NAMALWA (cell line): ENCODE measurements around the gene TCP11L2.
A peak's percentile ranks its signal among the peaks of the same experiment; 100 is the strongest.
"Not testable (repeated sequence)": the region's sequence is repeated elsewhere in the genome, so short reads cannot be mapped to it uniquely, and the experiment has no call there.

Experiments
- DNase-seq: peaks from one replicate; pipeline ENCODE4 v3.0.0-alpha.2; 2015; ENCODE audit warnings: low spot score

TCP11L2 gene

DNA sequence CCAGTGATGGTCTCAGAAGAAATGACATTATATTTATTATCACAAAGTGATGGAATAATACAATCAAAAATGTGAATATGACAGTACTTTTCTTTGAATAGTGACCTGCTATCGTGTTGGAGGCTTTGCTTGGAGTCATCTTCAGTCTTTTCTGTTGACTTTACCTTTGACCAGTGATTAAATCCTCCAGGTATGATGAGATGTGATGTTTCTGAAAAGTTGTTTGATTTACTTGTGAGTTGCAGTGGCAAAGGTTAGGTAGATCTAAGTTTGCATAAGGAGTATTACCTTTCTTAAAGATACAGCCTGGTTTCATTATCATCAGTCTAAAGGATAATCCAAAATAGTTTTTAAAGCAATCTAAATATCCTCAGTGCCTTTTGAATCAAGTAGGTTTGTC, 4.6 kb downstream of the TCP11L2 start:
- DNase-seq = no peak

DNA sequence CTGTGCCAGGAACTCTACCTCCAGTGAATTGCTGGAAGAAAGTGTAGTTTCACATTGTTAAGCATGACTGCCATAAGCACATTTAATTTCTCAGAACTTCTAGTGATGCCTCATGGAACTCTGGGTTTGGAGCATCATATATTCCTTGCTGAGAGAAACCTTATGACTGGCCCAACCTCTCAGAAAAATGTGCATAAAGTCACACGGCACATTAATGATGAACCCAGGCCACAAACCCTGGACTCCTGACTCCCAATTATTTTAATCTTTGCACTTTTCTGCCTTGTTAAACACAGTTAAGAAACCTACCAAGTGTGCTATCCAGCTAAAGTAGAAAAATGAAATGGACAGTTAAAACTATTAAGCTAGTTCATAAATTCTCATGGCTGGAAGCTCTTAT, 5.6 kb downstream of the TCP11L2 start:
- DNase-seq = no peak

DNA sequence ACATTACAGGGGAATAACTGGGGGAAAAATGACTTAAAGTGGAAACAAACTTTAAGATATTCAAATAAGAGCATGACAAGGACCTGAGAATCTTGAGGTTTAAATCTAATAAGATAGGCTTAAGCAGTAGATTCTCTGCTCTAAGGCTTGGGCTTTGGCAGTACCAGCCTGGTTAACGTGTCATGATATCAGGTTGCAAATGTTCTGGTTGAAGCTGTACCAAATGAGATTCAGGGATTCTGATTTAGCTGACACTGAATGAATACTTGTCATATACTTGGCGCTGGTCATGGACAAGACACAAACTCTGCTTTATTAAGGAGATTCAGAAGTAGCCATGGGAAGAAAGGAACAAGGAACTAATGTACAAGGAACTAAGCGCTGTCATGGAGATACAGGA, 6.1 kb downstream of the TCP11L2 start:
- no peak for DNase-seq

DNA sequence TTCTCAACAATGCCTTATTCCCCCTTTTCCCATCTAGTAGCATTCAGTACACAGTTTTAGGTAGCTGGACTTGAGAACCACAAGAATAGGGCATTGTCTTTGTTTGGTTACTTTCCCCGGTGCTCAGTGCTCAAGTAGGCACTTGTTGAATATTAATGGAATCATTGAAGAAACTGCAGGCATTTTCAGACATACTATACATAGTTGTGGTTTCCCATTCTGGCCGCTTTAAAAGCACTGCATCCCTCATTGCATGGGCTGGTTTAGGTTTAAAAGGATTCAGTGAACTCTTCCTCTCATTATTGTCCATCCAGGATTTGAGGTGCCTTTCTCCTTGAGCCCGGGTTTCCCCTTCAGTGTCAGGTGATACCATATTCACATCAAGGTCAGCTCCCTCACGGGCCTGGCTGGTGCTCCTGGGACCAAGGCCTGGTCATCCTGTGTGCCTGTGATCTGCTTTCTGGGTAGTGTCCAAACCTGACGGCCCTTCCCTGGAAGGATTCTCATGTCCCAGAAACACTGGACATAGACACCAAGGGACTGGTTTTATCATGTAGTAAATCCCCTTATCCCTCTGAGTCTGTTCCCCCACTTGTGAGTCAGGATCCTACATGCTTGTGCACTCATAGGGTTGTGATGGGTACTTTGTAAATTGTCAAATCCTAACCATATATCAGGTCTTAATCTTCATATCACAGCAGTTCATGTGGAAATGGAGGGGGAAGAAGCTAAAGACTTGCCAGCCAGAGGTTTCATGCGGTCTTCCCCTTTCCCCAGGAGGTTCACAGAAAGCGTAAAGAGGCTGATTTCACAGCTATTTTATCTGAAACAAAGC, 7.4 kb downstream of the TCP11L2 start:
- DNase-seq = no peak

DNA sequence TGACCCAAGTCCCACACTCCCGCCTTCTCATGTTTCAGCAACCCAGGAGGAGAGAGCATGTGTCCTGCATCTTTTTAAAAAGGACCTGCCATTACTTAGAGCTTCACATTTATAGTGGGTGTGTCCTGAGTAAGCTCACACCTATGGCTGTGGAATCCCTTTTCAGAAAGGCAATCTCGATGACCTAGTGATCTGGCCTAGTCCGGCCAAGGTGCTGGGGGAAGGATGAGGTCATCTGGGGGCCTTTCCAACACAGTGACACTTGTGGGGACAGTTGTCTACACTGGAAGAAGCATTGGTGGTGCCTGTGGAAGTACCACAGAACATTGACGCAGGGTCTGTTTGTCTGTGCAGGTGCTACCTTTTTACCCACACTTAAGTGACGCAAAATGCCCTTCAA, 8.2 kb downstream of the TCP11L2 start:
- DNase-seq = no peak

DNA sequence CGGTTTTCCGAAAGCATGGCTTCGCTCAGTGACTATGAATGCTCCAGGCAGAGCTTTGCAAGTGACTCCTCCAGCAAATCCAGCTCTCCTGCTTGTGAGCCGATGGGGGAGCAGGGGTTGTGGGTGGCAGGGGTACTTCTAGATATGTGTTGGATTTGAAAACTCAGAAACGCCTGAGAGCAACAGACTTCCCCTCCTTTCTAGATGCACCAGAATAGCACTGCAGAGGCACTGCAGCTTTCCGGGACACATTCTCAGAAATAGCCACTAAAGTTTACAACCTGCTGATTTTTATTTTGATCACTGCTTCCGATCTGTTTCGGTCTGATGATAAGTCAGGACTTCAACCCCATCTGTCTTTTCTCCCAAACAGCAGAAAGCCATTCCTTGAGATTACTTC, 8.6 kb downstream of the TCP11L2 start:
- no peak for DNase-seq

DNA sequence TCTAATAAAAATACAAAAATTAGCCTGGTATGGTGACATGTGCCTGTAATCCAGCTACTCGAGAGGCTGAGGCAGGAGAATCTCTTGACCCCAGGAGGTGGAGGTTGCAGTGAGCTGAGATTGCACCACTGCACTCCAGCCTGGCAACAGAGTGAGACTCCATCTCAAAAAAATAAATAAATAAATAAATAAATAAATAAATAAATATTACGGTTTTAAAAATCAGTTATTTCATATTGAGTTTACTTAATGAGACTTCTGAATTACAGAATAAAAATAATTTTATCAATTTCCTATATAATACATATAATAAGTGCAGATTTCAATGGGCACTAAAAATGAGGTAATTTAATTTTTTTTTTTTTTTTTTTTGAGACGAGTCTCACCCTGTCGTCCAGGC, 10.9 kb downstream of the TCP11L2 start:
- not testable (repeated sequence) for DNase-seq

DNA sequence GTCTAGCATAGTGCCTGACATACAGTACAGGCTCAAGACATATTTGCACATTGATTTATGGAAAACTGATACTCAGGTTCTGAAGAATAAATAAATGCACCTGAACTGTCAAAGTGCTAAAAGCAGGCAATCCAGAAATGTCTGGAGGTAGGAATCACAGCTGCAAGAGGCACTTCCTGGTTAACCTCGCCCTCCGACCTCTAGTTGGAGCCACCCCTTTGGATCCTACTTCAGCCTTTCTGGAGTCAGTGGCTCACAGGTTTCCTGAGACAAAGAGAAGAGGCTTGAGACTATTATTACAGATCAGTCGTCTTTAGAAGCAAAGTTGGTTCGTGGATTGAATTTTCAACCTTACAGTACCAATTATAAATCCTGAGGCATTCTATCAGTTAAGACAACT, 13.0 kb downstream of the TCP11L2 start:
- DNase-seq = no peak

DNA sequence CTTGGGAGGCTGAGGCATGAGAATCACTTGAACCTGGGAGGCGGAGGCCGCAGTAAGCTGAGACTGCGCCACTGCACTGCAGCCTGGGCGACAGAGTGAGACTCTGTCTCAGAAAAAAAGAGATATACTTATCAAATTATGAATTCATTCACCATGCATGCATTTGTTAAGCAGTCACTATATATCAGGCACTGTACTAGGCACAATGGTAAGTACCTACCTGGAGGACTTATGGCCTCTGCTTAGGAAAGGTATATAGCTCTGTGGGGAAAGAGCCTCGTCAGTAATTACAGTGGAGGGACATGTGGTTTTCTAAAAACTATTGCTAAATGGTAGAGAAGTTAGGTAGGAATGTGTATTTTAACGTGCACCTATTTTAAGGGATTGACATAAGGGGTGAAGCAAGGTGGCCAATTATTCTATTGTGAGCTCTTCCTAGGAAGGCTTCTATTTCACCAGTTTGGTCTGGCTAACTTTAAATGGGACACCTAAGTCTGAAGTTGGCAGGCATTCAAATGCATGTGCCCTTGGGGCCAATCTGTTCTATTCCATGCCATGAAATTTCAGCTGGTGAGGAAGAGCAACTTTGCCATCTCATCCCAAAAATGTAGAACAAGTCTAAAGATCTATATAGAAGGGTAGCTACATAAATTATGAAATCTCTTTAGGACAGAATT, 15.0 kb downstream of the TCP11L2 start:
- DNase-seq = no peak

DNA sequence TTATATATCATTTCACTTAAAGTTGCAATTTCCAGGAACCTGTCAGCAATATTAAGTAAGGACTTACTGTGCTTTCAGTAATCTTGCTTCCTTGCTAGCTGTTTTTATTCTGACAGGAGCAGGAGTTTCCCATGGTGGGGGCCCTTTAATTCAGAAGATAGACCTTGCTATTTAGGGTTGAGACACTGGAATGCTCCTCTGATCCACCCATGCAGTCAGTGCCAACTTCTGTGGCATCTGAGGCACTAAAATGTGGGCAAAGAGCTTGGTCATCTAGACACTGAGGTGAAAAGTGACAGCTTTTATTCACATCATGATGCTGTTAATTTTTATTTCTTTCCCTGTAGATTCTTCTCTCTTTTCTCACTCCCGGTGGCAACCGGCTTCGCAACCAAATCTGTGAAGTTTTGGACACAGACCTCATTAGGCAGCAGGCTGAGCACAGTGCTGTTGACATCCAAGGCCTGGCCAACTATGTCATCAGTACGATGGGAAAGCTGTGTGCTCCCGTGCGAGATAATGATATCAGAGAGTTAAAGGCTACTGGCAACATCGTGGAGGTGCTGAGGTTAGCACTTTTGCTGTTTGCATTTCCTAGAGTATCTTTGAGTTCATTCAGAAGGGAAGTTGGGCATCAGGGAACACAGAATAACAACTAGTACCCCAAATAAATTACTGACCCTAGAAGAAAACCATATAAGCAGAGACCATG, 18.8 kb downstream of the TCP11L2 start:
- DNase-seq = no peak

DNA sequence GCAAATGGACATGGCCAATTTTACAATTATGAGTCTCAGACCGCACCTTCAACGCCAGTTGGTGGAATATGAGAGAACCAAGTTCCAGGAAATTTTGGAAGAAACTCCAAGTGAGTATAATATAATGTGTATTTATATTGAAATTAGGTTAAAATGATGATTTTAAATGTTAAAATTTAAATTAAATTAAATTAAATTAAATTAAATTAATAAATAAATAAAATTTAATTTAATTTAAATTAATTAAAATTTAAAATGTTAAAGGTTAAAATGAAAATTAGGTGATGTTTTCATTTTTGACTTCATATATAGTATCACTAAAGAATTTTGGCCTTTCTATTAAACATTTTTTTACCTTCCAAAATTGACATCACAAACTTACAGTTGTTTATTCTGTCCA, 21.0 kb downstream of the TCP11L2 start:
- DNase-seq = no peak

DNA sequence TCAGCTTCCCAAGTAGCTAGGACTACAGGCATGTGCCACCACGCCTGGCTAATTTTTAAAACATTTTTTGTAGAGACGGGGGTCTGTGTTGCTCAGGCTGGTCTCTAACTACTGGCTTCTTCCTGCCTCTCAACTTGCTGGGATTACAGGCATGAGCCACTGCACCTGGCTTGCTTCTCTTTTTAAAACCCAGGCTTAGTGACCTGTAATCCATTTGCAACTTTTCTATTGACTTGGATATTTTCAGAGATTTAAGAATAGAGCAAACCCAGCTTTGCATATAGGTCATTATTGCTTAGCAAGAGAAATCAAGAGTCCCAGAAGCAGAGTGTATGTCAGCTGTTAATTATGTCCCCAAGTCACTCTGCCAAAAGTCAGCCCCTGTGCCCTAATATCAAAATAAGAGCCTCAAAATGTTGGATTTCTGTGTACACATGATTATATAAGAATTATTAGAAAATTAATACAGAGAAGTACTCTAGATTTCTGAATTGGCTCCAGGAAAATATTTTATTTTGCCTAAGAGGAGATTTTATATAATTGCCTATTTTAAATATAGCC, 24.9 kb downstream of the TCP11L2 start:
- no peak for DNase-seq

DNA sequence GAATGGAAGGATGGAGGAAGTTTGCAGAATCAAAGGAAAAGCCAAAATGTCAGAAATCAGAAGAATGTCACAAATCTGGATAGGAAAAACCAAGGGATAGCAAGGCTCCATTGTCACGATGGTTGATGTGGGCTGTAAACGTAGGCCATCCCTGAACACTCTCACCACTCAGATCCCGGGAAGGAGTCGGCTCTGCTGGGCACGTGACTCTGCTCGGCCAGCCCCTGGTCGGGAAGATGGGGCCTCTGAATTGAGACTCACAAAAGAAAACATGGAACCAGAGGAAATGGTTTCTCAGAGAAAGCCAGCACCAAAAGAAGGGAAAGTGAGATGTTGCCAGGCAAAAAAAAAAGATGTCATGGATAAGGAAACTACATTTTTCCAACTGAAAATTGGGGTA, 26.2 kb downstream of the TCP11L2 start:
- no peak for DNase-seq

DNA sequence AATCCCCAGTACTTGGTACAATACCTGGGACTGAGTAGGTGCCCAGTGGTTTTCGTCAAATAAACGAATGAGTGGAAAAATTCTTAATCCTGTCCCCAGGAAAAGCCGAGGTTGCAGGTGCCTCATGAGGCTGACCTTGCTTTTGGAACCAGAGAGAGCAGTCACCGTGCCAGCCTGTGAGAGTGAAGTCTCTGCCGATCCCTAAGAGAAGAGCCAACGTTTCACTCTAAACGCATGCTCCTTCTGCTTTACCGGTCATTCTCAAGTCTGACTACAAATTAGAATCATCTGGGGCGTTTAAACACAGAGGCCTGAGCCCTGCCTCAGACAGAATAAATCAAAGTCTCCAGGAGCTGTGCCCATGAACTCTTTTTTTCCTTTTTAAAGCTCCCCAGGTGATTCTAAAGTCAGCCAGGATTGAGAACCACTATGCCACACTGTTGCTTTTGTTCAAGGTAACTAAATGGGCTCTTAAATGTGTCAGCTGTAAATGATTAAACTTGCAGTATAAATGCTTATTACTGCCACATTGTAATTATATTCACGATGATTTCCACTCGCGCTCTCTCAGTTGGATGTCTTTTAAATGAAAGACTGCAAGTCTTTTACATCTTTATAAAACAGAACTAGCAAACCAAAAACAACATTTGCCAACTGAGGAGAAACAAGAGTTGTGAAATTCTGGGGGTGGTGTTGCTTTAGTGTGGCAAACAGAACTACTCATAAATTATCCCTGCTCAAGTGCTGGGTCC, 26.9 kb downstream of the TCP11L2 start:
- DNase-seq = no peak

DNA sequence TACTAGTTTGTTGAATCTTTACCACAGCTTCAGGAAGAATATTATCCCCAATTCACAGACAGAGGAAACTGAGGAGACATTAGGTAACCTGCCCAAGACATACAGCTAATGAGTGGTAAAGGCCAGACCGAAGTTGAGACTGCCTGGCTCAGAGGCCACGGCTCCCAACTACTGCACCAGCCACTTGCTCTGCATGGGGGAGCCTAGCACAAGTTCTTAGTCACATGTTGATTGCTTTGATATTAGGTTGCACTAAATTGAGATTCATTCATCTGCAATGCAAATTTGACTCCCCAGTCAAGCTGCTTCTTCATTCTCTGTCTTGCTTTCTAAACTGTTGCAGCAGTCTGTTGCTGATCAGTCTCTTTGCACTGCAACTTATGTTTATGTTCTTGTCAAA, 29.1 kb downstream of the TCP11L2 start:
- peak; percentile 9 for DNase-seq

DNA sequence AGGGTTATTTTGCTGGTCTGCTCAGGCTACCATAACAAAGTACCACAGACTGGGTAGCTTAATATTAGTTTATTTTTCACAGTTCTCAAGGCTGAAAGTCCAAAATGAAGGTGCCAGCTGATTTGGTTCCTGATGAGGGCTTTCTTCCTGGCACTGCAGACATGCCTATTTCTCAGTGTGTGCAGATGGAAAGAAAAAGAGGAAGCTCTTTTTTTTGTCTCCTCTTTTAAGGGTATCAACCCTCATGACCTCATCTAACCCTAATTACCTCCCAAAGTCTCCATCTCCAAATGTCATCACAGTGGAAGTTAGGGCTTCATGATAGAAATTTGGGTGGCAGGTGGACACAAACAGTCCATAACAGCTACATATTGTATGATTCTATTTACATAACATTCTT, 30.0 kb downstream of the TCP11L2 start:
- no peak for DNase-seq

DNA sequence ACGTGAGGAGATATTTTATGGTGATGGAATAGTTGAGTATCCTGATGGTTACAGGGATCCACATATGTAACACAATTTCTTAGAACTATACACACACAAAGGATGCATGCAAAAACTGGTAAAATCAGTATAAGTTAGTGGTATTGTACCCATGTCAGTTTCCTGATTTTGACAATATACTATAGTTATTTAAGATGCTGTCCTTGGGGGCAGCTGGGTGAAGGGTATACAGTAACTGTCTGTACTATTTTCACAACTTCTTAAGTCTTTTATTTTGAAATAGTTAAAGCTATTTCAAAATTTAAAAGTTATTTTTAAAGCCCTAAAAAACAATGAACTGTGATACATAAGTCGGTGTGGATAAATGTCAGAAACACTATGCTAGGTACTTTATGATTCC, 30.5 kb downstream of the TCP11L2 start:
- DNase-seq = no peak

DNA sequence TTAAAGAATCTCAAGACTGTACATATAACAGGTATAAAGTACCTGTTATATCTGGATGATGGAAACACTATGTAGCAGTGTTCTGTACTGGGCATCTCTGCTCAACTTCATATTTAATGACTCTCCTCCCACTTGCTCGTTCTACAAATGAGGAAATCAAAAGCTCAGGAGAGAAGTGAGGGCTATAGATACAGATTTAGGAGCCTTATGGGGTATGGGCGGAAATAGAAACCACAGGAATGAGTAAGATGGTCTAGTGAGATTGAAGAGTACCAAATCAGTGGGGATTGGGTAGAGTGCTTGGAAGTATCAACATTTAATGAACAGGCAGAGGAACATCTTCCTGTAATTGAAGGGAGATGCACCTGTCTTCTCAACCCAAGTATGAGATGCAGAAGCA, 31.2 kb downstream of the TCP11L2 start:
- no peak for DNase-seq

DNA sequence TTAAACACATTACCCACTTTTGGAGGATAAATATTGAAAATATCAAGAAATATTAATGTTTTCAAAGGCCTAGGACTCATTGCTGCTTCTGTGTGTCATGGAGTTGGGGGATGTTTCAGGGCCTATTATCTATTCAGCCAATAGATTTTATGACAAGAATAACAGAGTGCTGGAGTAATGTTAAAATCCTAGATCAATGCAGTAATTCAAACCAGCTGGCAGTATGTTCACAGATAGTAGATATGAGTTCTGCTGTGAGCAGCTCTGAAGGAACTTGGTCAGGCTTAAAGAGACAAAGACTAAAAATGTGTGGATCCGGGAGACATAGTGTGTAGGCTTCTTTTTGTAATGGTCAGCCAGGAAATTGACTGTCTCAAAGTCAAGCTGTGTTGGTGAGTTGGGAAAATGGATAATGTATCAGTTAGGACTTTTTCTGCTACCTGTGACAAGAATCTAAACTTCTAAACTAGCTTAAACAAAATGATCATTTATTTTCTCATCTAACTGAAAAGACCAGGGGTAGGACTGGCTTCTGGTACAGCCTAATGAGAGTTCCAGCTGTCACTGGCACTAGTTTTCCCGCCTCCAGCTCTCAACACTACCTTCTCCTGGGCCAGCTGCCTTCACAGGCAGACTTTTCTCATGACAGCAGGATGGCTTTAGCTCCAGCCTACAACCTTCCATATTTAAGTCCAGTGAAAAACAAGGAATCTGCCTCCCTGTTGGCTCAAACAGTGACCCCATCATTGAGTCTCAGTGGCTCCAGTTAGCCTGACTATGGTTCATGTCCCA, 38.7 kb downstream of the TCP11L2 start:
- no peak for DNase-seq

DNA sequence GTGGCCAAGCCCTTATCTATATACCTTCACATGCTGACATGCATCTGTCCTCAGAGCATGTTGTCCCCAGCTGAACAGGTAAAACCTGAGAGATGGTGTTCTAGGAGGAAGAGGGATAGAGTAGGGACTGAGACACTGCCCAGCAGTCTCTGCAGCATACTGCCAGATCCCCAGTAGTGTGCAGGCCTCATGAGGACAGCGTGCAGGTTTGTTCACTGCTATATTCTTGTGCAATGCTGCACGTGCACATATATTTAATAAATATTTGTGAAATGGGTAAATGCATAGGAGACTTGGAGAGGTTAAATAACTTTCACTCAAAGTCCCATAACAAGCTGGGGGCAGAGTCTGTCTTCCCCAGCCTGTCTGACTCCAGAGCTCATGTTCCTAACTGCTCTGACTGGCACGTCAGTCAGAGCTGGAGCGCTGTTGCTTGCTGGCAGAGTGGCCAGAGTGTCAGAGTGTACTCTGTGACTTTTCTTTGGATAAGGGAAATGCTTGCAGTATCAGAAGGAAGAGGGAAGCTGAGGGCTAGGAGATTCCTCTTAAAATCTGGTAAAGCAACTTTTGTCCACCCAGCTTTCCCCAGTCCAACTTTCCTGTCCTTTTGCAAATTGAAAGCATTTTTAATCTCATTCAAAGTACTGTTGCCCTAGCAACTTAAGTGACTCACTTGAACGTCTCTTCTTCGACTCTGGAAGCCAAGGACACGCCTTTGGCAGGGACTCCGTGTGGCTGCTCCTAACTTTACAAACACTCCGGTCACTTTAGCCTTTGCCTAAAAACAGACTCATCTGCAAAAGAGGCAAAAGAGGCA, 40.1 kb downstream of the TCP11L2 start:
- no peak for DNase-seq

DNA sequence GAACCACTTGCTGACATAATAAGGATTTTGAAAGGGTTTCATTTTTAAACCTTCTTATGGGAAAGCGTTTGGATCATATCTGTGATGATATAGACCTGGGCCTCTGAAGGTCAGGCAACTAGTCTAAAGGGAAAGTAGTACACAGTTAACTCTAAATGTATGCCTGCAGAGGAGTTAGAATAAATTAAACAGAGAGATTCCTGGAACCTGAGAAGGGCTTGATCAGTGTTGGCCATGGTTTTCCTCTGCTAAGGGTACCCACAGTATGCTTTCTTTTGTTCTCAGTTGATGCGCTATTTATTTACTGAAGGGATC, 40.6 kb downstream of the TCP11L2 start:
- DNase-seq = no peak
